SK-N-SH (cell line): ENCODE data around the gene RAC3. TPM values are rescaled to one million over a fixed set of nuclear protein-coding genes. Genes with fewer than 3 reads are reported as not detected.

Experiments used
- CTCF ChIA-PET: fragments of 300-600, 350-600 bp; formaldehyde crosslinking; extraction: SDS; loops from one replicate; lab custom pipeline; 2021; lab: Yijun Ruan, JAX
- POLR2A ChIA-PET: fragments of 350-600 bp; sonication (Branson Sonifier 250); formaldehyde crosslinking; extraction: SDS; loops from one replicate; lab custom pipeline; 2020; ENCODE audit warnings: antibody characterized with exemption, inconsistent platforms; lab: Yijun Ruan, JAX
- DNase-seq: peaks from one replicate; pipeline ENCODE4 v3.0.0; 2012
- H2AFZ ChIP-seq: fragments of 200-600 bp; sonication (generic); 2 replicates; pipeline ENCODE4 v1.8.1; 2016; ENCODE audit warnings: antibody characterized with exemption, mild to moderate bottlenecking, low read depth
- H3F3A ChIP-seq: fragments of 200-600 bp; sonication (generic); replicated peaks from 2 replicates; pipeline ENCODE3; 2016; ENCODE audit warnings: antibody characterized with exemption, mild to moderate bottlenecking; ENCODE audit not compliant: insufficient read depth
- H3K27ac ChIP-seq, 2 experiments: fragments of 200-500 bp in 1 of 2; fragments of 200-600 bp in 1 of 2; sonication (Bioruptor generic) in 1 of 2; sonication (generic), shearing (Covaris generic) in 1 of 2; 2 replicates each; pipeline versions ENCODE4 v1.5.1 to v1.6.1; 2014 to 2016; ENCODE audit warnings: low read depth in 2 of 2, inconsistent platforms in 1 of 2, low read length in 1 of 2, mild to moderate bottlenecking in 1 of 2, mixed read lengths in 1 of 2
- H3K27me3 ChIP-seq: fragments of 200-600 bp; sonication (generic), shearing (Covaris generic); 2 replicates; pipeline ENCODE4 v1.6.1; 2016; ENCODE audit warnings: mixed run types; ENCODE audit not compliant: insufficient read depth
- H3K36me3 ChIP-seq, 2 experiments: fragments of 200-500 bp in 1 of 2; fragments of 200-600 bp in 1 of 2; sonication (Bioruptor generic) in 1 of 2; sonication (generic) in 1 of 2; replicated peaks in 1 of 2; 2 replicates each; pipeline versions ENCODE3 to v1.5.1; 2014 to 2016; ENCODE audit warnings: low read length in 1 of 2, mild to moderate bottlenecking in 1 of 2; ENCODE audit not compliant: insufficient read depth in 2 of 2, control insufficient read depth in 1 of 2
- H3K4me1 ChIP-seq, 2 experiments: fragments of 200-500 bp in 1 of 2; fragments of 200-600 bp in 1 of 2; sonication (Bioruptor generic) in 1 of 2; sonication (generic), shearing (Covaris generic) in 1 of 2; 2 replicates each; pipeline versions ENCODE4 v1.5.1 to v1.6.1; 2014 to 2016; ENCODE audit warnings: low read depth in 1 of 2, low read length in 1 of 2, mixed run types in 1 of 2; ENCODE audit not compliant: insufficient read depth in 2 of 2, control insufficient read depth in 1 of 2
- H3K4me2 ChIP-seq: fragments of 200-600 bp; sonication (generic), shearing (Covaris generic); 2 replicates; pipeline ENCODE4 v1.6.1; 2017; ENCODE audit warnings: mixed run types
- H3K4me3 ChIP-seq, 2 experiments: fragments of 200-500 bp in 1 of 2; fragments of 200-600 bp in 1 of 2; sonication (Bioruptor generic) in 1 of 2; sonication (generic), shearing (Covaris generic) in 1 of 2; 2 replicates each; pipeline versions ENCODE4 v1.5.1 to v1.8.1; 2014 to 2016; ENCODE audit warnings: low read depth in 2 of 2, inconsistent platforms in 1 of 2, low read length in 1 of 2, mild to moderate bottlenecking in 1 of 2, mixed read lengths in 1 of 2, moderate library complexity in 1 of 2
- H3K79me2 ChIP-seq: fragments of 200-600 bp; sonication (generic); 2 replicates; pipeline ENCODE4 v1.8.1; 2017; ENCODE audit warnings: mild to moderate bottlenecking; ENCODE audit not compliant: insufficient read depth
- H3K9ac ChIP-seq: fragments of 200-600 bp; sonication (generic); 2 replicates; pipeline ENCODE4 v1.6.1; 2017; ENCODE audit warnings: mixed run types
- H3K9me2 ChIP-seq: fragments of 200-600 bp; sonication (generic); 2 replicates; pipeline ENCODE4 v1.6.1; 2017; ENCODE audit warnings: mixed run types
- H3K9me3 ChIP-seq: fragments of 200-600 bp; sonication (generic); 2 replicates; pipeline ENCODE4 v1.6.1; 2017; ENCODE audit warnings: mixed run types, mild to moderate bottlenecking, moderate library complexity
- H4K20me1 ChIP-seq: fragments of 200-600 bp; sonication (generic); 2 replicates; pipeline ENCODE4 v1.6.1; 2017; ENCODE audit warnings: mild to moderate bottlenecking, mixed run types; ENCODE audit not compliant: insufficient read depth
- CHD2 ChIP-seq: fragments of 150-350 bp; IDR thresholded peaks from 2 replicates; pipeline ENCODE4 v1.6.1; 2018; ENCODE audit warnings: low read length; ENCODE audit not compliant: partially characterized antibody
- FOSL2 ChIP-seq: IDR thresholded peaks from 2 replicates; pipeline ENCODE4 v1.4.0; 2012; ENCODE audit warnings: low read depth, mild to moderate bottlenecking, moderate library complexity, borderline replicate concordance
- FOXJ3 ChIP-seq: sonication (generic); formaldehyde crosslinking; IDR thresholded peaks from 2 replicates; pipeline ENCODE4 v1.5.1; 2020; ENCODE audit warnings: mild to moderate bottlenecking, missing genetic modification reagents
- GABPA ChIP-seq: IDR thresholded peaks from 2 replicates; pipeline ENCODE4 v1.4.0; 2012; ENCODE audit warnings: low read depth, mild to moderate bottlenecking
- GATA2 ChIP-seq: sonication (generic); formaldehyde crosslinking; IDR thresholded peaks from 2 replicates; pipeline ENCODE4 v1.5.0; 2020; ENCODE audit warnings: mild to moderate bottlenecking, missing genetic modification reagents
- POLR2AphosphoS5 ChIP-seq: IDR thresholded peaks from 2 replicates; pipeline ENCODE4 v1.6.1; 2012; ENCODE audit warnings: low read depth, low read length
- SIN3A ChIP-seq: IDR thresholded peaks from 2 replicates; pipeline ENCODE4 v1.6.1; 2012; ENCODE audit warnings: low read depth, mild to moderate bottlenecking, low read length, moderate library complexity, borderline replicate concordance
- SMC3 ChIP-seq: IDR thresholded peaks from 2 replicates; pipeline ENCODE4 v1.6.1; 2012; ENCODE audit warnings: low read depth, low read length, improper control_type of control experiment
- USF1 ChIP-seq: IDR thresholded peaks from 2 replicates; pipeline ENCODE4 v1.4.0; 2012; ENCODE audit warnings: low read depth, borderline replicate concordance
- WGBS: methylation state at CpG from one replicate; pipeline ENCODE4 v1.1.6; 2017; ENCODE audit warnings: low lambda C conversion rate; 5-methylcytosine and 5-hydroxymethylcytosine counted together
- polyA plus RNA-seq, 3 experiments: library from polyadenylated mRNA; depleted of rRNA; stranded (reverse); fragments of >200 nt; gene quantifications; 2 replicates each; pipeline ENCODE4 v1.2.3, GENCODE V29; 2012
- TF ChIP-seq, protein P1 (sequence below): IDR thresholded peaks from 2 replicates; pipeline ENCODE4 v1.6.1; 2012; ENCODE audit warnings: mild to moderate bottlenecking, low read depth, low read length, moderate library complexity

Gene RAC3
- polyA plus RNA-seq, 1 of the 3 experiments (the other 2 are of a cell fraction) = 83.6 TPM

GRCh38 chr17:82023447-82024241 is 7.8 kb upstream of the RAC3 start (continued):
- TF ChIP-seq, protein P1, sequence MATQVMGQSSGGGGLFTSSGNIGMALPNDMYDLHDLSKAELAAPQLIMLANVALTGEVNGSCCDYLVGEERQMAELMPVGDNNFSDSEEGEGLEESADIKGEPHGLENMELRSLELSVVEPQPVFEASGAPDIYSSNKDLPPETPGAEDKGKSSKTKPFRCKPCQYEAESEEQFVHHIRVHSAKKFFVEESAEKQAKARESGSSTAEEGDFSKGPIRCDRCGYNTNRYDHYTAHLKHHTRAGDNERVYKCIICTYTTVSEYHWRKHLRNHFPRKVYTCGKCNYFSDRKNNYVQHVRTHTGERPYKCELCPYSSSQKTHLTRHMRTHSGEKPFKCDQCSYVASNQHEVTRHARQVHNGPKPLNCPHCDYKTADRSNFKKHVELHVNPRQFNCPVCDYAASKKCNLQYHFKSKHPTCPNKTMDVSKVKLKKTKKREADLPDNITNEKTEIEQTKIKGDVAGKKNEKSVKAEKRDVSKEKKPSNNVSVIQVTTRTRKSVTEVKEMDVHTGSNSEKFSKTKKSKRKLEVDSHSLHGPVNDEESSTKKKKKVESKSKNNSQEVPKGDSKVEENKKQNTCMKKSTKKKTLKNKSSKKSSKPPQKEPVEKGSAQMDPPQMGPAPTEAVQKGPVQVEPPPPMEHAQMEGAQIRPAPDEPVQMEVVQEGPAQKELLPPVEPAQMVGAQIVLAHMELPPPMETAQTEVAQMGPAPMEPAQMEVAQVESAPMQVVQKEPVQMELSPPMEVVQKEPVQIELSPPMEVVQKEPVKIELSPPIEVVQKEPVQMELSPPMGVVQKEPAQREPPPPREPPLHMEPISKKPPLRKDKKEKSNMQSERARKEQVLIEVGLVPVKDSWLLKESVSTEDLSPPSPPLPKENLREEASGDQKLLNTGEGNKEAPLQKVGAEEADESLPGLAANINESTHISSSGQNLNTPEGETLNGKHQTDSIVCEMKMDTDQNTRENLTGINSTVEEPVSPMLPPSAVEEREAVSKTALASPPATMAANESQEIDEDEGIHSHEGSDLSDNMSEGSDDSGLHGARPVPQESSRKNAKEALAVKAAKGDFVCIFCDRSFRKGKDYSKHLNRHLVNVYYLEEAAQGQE = no peak
- TF ChIP-seq CHD2 (no peak), POLR2AphosphoS5 (no peak)

GRCh38 chr17:82024859-82025258 is 6.6 kb upstream of the RAC3 start:
- CTCF ChIA-PET = interaction anchor here (1.4 to 35.7 kb wide), 6 partner anchors 12 to 156 kb away, joined by 3 to 1216 read pairs (median 56); partner anchors contain the start of genes DCXR and NOTUM
- no peak overlapping the region for H2AFZ ChIP-seq

More at GRCh38 chr17:82024859-82025258, 6.6 kb upstream of the RAC3 start:
- Histone ChIP-seq H3K4me3 (no peak overlapping the region), H3K9me2 (no peaks in the 10 kb centered on the region), H3K4me1 (peaks cover 18 to 39% of the 10 kb centered on the region in 2 experiments; a peak in 3 of 4 replicates), H3K4me2 (no peak overlapping the region), H3F3A (peaks cover 32% of the 10 kb centered on the region), H3K9ac (no peak overlapping the region), H3K36me3 (peaks cover 0 to 9% of the 10 kb centered on the region in 2 experiments), H3K27ac (no peak overlapping the region), H3K79me2 (peaks cover 30% of the 10 kb centered on the region), H3K9me3 (no peaks in the 10 kb centered on the region), H3K27me3 (no peaks in the 10 kb centered on the region), H4K20me1 (peaks cover 19% of the 10 kb centered on the region)
- WGBS = 97% methylated on average over 17 of the region's 17 CpGs
- no peak for DNase-seq
- POLR2A ChIA-PET = interaction anchor here (4.2 kb wide), 1 partner anchor 65 kb away, joined by 41 read pairs; the partner anchor contains the start of gene NOTUM
- TF ChIP-seq GABPA (no peak), FOSL2 (no peak), FOXJ3 (no peak), SIN3A (no peak), GATA2 (CRISPR knock-in tag) (no peak), USF1 (no peak), SMC3 (no peak)
